ENCODE data around the gene NHSL1.

The NHSL1 gene

GRCh38 chr6:138422861-138423260 lies 76.4 kb downstream of the NHSL1 start:
- no peak for DNase-seq

- DNase-seq, result no peak
Observed at GRCh38 chr6:138421608-138422007, 77.7 kb downstream of the NHSL1 start.

GRCh38 chr6:138421089-138421488 lies 78.2 kb downstream of the NHSL1 start:
- no peak for DNase-seq

GRCh38 chr6:138420356-138420755 lies 78.9 kb downstream of the NHSL1 start:
- no peak for DNase-seq

GRCh38 chr6:138419766-138420165 lies 79.5 kb downstream of the NHSL1 start:
- DNase-seq, result no peak

GRCh38 chr6:138418118-138418742 lies 81.1 kb downstream of the NHSL1 start:
- no peak for DNase-seq

- no peak for DNase-seq
Observed at GRCh38 chr6:138417493-138418117, 81.7 kb downstream of the NHSL1 start.

- no peak for DNase-seq
Observed at GRCh38 chr6:138416206-138416605, 83.1 kb downstream of the NHSL1 start.

GRCh38 chr6:138415125-138415524 lies 84.2 kb downstream of the NHSL1 start:
- DNase-seq, result no peak

GRCh38 chr6:138410972-138411880 lies 88.1 kb downstream of the NHSL1 start:
- no peak for DNase-seq

GRCh38 chr6:138410048-138410735 lies 89.1 kb downstream of the NHSL1 start:
- DNase-seq, result no peak

- DNase-seq, result no peak
Observed at GRCh38 chr6:138406443-138406842, 92.9 kb downstream of the NHSL1 start.

- no peak for DNase-seq
Observed at GRCh38 chr6:138405816-138406413, 93.4 kb downstream of the NHSL1 start.

- DNase-seq, result peak; percentile 66
Observed at GRCh38 chr6:138404666-138405337, 94.5 kb downstream of the NHSL1 start.

- DNase-seq, result peak; percentile 92
Observed at GRCh38 chr6:138403801-138404665, 95.3 kb downstream of the NHSL1 start, which contains the start of gene HEBP2. TSS of gene HEBP2 (plus strand) at chr6:138404223. CDS start at chr6:138404496, 273 bp downstream.

- peak; percentile 71 for DNase-seq
Observed at GRCh38 chr6:138403324-138403800, 95.9 kb downstream of the NHSL1 start.

- no peak for DNase-seq
Observed at GRCh38 chr6:138402838-138403187, 96.5 kb downstream of the NHSL1 start.

GRCh38 chr6:138401960-138402837 lies 97.1 kb downstream of the NHSL1 start:
- no peak for DNase-seq

- no peak for DNase-seq
Observed at GRCh38 chr6:138400326-138400725, 99.0 kb downstream of the NHSL1 start.
